Measurements from ENCODE around the gene KRT24.
A peak's percentile ranks its signal among the peaks of the same experiment; 100 is the strongest.

The KRT24 gene

DNA sequence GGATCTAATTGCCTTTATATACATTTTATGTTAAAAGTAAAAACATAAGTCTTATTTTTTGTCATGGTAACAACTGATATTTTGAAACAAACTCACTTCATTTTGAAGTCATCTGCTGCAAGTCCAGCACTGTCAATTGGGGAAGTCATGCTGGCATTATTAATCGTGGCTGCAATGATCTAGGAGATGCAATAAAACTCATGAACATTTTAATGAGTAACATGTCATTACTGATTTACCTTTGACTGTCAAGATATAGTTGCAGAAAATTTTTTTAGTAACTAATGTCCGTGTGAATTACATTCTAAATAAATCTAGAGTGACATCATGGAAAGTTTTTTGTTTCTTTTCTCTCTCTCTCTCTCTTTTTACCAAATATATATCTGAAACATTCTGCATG is 17.3 kb upstream of the KRT24 start:
- TF ChIP-seq, protein P1, sequence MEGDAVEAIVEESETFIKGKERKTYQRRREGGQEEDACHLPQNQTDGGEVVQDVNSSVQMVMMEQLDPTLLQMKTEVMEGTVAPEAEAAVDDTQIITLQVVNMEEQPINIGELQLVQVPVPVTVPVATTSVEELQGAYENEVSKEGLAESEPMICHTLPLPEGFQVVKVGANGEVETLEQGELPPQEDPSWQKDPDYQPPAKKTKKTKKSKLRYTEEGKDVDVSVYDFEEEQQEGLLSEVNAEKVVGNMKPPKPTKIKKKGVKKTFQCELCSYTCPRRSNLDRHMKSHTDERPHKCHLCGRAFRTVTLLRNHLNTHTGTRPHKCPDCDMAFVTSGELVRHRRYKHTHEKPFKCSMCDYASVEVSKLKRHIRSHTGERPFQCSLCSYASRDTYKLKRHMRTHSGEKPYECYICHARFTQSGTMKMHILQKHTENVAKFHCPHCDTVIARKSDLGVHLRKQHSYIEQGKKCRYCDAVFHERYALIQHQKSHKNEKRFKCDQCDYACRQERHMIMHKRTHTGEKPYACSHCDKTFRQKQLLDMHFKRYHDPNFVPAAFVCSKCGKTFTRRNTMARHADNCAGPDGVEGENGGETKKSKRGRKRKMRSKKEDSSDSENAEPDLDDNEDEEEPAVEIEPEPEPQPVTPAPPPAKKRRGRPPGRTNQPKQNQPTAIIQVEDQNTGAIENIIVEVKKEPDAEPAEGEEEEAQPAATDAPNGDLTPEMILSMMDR (IDR thresholded peaks at IDR 0.05; ENCODE audit: low read depth, low read length, missing control alignments), result no peak

DNA sequence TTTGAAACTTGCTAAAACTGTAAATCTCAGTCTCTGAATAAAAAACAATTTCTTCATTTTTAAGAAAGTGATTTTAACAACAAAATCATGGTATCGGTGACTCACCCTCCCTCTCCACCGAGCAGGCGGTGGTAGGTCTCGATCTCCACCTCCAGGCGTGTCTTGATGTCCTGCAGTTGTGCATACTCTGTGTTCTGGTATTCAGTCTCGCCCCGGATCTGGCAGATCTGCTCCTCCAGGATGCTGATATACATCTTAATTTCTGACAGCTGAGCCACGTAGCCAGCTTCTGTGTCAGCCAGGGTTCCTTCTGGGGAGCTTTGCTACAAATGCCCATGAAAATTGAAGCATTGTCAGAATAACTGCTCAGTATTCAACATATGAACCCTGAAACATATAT is 15.4 kb upstream of the KRT24 start:
- Histone ChIP-seq H3K27me3 (replicated peaks) (peaks cover 2% of the 10 kb centered on the region), H3K27ac (no peak overlapping the region), H3K36me3 (replicated peaks) (no peaks in the 10 kb centered on the region), H3K4me3 (ENCODE audit: low read depth, low read length) (no peak overlapping the region)
- DNase-seq, result no peak
- in situ Hi-C loops (cut with HindIII; ENCODE audit: low pct_ligation_motif_present, low sequenced_read_pairs), result no loop called here
- TF ChIP-seq, protein P1 (IDR thresholded peaks at IDR 0.05; ENCODE audit: low read depth, low read length, missing control alignments), result no peak

More for the DNA sequence above, 17.3 kb upstream of the KRT24 start:
- DNase-seq, result no peak
- Histone ChIP-seq H3K27me3 (replicated peaks) (peaks cover 2% of the 10 kb centered on the region), H3K36me3 (replicated peaks) (no peaks in the 10 kb centered on the region), H3K27ac (no peak overlapping the region), H3K4me3 (ENCODE audit: low read depth, low read length) (no peak overlapping the region)
- in situ Hi-C loops (cut with HindIII; ENCODE audit: low pct_ligation_motif_present, low sequenced_read_pairs), result no loop called here

- Histone ChIP-seq H3K36me3 (replicated peaks) (no peaks in the 10 kb centered on the region), H3K4me3 (ENCODE audit: low read depth, low read length) (no peak overlapping the region), H3K27ac (no peak overlapping the region), H3K27me3 (replicated peaks) (peaks cover 2% of the 10 kb centered on the region)
- in situ Hi-C loops (cut with HindIII; ENCODE audit: low pct_ligation_motif_present, low sequenced_read_pairs), result no loop called here
- no peak for DNase-seq
- TF ChIP-seq, protein P1 (IDR thresholded peaks at IDR 0.05; ENCODE audit: low read depth, low read length, missing control alignments), result no peak
These were observed 14.2 kb upstream of the KRT24 start for GRCh38 chr17:40717776-40718175.

DNA sequence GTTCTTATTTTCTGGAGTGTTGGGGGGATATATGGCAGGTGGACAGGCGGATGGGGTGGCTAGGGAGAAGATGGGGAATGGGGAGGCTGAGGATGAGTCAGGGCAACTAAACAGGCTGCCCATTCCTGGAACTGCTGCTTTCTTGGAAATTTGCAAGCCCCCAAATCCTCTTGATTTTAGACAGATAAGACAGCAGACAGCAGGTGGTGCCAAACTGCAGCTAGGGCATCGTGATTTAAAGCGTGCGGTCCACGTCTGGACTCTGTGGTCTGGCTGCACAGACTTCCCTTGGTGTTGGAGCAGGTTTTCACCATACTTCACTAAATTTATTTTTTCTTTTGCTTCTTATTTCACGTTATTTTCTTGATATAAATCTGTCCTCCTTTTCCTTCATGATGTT is 10.9 kb upstream of the KRT24 start:
- Histone ChIP-seq H3K27ac (no peak overlapping the region), H3K36me3 (replicated peaks) (no peaks in the 10 kb centered on the region), H3K4me3 (ENCODE audit: low read depth, low read length) (no peak overlapping the region), H3K27me3 (replicated peaks) (peaks cover 3% of the 10 kb centered on the region)
- TF ChIP-seq, protein P1 (IDR thresholded peaks at IDR 0.05; ENCODE audit: low read depth, low read length, missing control alignments), result peak; percentile 28
- in situ Hi-C loops (cut with HindIII; ENCODE audit: low pct_ligation_motif_present, low sequenced_read_pairs), result no loop called here
- DNase-seq, result no peak

DNA sequence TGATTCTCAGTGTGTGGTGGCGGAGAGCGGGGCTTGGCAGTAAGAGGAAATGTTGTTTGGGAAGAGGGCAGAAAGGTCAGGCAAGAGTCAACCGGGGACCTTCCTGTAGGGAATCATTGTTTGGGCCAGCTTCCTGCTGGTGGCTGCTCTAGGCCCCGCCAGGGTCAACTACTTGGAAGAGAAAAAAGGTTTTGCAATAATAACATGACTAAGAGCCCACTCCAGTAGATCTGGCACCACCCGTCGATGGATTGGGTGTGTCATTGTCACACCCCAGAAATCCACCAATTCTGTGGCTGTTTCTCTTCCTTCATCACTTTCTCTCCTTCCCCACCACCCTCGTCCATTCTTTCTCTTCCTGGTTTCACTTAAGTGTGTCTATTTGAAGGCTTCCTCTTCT is 4.2 kb upstream of the KRT24 start:
- in situ Hi-C loops (cut with HindIII; ENCODE audit: low pct_ligation_motif_present, low sequenced_read_pairs), result no loop called here
- no peak for DNase-seq
- peaks cover 3% of the 10 kb centered on the region for H3K27me3 ChIP-seq (replicated peaks)

DNA sequence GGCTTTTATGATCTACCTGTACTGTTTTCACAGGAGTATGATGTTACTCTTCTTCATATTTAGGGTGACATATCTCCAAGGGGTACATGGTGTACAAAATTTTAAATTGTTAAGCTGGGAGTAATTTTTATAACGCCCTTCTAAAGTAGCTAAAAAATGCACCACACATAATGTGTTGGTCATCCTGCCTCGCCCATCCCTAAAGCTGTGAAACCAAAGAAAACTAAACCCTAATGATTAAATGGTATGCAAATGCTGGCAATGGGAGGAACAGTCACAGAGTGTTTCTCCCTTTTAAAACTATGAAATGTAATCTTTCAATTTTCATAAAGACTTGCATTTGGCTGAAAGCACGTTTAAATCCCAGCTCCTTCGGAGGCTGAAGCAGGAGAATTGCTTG is 2.0 kb upstream of the KRT24 start:
- DNase-seq, result no peak
- in situ Hi-C loops (cut with HindIII; ENCODE audit: low pct_ligation_motif_present, low sequenced_read_pairs), result no loop called here
- peaks cover 2% of the 10 kb centered on the region for H3K27me3 ChIP-seq (replicated peaks)

More for the DNA sequence above, 4.2 kb upstream of the KRT24 start:
- TF ChIP-seq, protein P1 (IDR thresholded peaks at IDR 0.05; ENCODE audit: low read depth, low read length, missing control alignments), result no peak
- Histone ChIP-seq H3K36me3 (replicated peaks) (no peaks in the 10 kb centered on the region), H3K27ac (no peak overlapping the region), H3K4me3 (ENCODE audit: low read depth, low read length) (no peak overlapping the region)

More for the DNA sequence above, 2.0 kb upstream of the KRT24 start:
- Histone ChIP-seq H3K4me3 (ENCODE audit: low read depth, low read length) (no peak overlapping the region), H3K36me3 (replicated peaks) (no peaks in the 10 kb centered on the region), H3K27ac (no peak overlapping the region)
- TF ChIP-seq, protein P1 (IDR thresholded peaks at IDR 0.05; ENCODE audit: low read depth, low read length, missing control alignments), result no peak

Measured in brain microvascular endothelial cell (primary cell).